ENCODE results near the gene GLIS1.

Gene GLIS1

DNA sequence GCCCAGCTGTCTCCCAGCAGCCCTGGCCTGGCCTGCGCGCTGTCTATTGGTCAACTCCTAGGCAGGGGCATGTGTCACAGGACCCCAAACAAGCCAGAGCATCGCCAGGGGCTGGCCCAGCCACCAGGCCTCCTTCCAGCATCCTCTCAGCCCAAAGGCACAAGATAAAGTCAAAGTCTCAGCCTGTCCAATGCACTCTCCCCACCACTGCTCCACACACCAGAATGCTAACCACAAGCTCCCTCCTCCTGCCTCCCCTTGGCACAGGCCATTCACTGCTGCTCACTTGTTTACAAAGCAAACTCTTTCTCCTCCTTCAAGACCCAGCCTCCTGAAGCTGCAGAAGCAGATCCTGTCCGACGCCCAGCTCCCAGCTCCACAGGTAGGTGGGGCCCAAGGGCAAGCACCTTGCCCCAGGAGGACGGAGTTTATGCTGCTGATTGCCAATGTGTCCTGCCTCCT, 146.4 kb downstream of the GLIS1 start:
- DNase-seq (ENCODE audit: low spot score) = peak; percentile 59

DNA sequence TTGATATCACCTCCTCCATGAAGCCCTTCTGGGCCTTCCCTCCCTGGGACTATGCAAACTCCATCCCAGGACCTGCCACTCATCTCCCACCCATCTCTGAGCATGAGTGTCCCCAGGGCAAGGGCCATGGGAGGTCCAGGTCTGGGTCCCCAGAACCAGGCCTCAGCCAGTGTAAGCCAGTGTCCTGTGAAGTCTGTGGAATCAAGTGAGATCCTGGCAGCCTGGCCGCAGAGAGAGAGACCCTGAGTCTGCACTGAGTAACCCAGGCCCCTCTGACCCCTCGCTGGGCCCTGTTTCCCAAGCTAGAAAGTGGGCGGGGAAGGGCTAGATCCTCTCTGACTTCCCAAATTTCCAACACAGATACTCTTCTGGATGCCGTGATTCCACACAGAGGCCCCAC, 147.0 kb downstream of the GLIS1 start:
- no peak for DNase-seq (ENCODE audit: low spot score)

DNA sequence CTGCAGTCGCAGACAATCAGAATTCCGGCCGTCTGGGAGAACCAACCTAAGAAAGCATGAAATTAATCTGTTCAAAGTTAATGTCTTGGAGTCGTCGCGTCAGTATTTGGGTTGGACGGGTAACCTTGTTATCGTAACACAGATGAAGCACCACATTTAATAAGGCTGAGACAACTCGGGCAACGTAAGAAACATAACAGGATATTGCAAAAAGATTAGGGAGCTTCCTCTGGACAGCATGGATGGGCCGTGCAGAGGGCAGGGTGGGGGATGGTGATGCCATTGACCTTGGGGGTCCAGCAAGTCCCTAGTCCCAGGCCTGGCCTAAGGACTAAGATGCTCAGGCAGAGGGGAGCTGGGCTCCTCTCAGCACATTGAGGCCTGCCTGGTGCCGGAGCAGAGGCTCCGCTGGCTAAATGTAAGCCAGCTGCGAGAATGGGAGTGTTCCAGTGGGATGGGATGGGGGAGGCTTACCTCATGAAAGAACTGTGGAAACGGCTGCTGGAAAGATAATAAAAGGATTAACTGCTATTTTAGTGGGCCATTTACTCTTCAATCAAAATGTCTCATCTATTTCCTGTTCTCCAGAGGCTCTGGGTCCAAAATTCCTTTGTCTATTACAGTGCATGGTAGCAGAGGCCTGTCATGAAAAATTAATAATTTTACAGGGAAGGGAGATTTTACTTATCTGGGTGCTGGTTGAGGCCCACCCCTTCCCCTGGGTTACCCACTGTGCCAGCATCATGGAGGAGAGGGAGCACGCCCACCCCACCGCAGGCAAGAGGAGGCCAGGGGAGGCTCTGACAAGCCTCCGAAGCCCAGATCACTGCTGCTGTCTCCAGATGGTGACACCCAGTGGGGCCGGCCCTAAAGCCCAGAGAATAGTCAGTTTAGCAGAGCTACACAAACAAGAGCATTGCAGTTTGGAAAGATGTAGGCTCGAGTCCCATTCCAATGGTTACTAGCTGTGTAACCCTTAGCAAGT, 148.1 kb downstream of the GLIS1 start:
- DNase-seq (ENCODE audit: low spot score) = peak; percentile 70

DNA sequence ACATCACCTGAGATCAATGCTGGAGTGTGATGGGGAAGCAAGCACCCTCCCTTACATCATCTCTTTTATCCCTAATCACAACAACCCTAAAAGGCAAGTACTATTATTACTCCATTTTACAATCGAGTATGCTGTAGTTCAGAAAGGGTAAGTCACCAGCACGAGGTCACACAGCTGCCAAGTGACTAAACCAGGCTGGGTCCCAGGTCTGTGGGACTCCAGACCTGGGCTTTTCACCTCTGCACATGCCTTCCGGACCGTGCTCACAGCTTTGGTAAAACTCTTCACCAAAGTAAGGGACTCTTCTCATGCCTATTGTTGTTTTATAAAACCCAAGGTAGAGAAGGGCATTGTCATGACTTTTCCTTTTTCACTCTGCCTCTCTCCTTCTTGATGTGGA, 148.9 kb downstream of the GLIS1 start:
- DNase-seq (ENCODE audit: low spot score) = no peak

DNA sequence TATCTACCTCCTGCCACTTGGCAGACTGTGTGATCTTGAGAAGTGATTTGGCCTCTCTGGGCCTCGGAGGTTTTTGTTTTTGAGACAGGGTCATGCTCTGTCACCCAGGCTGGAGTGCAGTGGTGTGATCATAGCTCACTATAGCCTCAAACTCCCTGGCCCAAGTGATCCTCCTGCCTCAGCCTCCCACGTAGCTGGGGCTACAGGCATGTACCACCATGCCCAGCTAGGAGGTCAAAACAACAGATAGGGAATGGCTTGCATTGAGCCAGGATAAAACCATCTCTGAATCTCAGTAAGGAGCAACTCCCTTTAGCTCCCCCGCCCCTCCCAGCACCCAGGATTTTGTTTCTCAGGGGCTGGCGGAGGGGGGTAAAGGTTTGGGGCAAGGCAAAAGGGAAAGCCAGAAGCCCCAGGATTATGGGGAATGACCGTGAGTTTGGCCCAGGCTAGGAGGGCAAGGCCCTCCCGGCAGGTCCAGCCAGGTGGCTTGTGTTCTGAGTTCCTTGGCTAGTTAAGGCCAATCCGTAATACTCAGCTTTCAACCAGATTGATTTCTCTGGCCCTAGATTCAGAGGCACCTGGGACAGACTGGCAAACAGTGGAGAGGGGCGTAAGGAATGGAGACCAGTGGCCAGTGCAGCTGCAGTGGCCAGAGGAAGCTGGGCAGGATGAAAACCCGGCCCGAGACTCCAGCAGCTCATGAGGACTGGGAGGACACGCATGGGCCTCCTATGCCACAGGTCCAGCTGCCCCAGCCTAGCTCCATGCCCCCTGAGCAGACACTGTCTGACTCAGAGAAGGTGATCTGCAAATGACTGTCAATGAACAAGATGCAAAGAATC, 149.7 kb downstream of the GLIS1 start:
- DNase-seq (ENCODE audit: low spot score) = no peak

DNA sequence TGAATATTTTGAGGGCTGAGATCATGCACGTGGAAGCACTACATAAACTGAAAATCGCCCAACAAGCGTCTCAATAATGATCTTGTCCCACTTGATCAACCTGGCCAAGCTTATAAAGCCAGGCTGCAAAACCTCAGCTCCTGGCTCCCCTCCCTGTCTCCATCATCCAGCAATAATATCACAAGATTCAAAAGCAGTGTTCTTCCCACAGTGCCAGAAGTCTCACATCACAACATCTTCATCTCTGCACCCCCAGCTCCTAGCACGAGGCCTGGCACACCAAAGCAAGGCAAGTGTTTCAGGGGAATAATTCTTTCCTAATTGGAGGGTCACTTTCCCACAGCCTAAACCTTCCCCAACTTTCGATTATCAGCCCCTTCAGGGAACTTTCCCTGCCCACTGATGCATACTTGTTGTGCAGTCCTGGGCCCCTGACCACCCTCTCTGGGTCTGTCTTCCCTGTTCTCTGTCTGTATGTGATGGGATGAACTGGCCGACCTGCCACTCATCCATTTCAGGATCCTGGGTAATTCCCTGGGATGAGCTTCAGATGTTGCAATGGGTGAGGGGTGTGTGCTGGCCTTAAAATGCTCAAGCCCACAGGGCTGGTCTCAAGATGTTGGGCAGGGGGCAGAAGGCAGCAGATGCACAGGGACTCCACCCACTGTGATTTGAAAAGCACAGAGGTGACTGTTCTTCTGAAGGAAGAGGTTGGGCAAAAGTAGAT, 150.7 kb downstream of the GLIS1 start:
- DNase-seq (ENCODE audit: low spot score) = no peak

DNA sequence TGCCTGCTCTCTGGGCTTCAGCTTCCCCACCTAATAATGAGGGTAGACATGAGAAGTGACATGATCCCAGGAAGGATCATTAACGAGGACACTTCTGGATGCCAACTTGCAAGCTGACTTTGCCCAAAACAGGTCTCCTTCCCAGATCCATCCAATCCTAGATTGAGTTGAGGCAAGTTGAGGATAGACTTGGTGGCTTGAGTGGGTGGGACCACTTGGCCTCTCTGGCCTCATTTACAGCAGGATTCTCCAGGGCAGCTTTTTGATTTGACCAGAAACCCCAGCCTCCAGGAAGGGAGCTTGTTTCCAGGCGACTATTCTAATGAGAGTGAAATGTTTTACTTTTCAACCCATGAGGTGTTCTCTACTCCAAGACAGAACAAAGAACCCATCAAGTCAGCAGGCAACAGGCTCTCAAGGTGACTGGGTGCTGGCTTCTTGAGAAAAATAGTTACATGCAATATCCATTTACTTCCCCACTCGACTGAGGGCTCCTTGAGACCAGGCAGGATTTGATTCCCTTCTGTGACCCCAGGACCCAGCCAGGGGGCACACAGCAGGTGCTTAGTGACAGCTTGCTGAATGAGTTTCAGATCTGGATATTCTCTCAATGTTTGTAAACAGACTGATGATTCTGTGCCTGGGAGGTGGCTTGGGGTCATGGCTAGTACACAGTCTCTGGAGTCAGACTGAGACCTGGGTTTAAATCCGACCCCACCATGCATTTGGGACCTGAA, 151.5 kb downstream of the GLIS1 start:
- DNase-seq (ENCODE audit: low spot score) = no peak

DNA sequence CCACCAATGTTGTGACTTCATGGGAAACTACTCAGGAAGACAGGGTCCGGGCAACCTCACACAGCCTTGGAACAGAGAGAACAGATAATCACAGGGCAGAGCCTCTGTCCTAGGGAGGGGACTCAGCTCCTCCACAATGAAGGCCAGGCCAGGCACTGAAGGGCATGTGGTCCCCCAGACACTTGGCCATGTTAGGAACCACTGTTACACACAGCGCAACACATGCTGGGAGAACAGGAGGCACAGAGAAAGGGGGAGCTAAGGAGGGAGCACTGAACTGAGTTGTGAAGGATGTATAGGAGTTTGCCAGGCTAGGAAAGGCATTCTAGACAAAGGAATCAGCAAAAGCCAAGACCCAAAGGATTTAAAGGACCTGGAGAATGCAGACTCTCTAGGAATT, 152.2 kb downstream of the GLIS1 start:
- no peak for DNase-seq (ENCODE audit: low spot score)

DNA sequence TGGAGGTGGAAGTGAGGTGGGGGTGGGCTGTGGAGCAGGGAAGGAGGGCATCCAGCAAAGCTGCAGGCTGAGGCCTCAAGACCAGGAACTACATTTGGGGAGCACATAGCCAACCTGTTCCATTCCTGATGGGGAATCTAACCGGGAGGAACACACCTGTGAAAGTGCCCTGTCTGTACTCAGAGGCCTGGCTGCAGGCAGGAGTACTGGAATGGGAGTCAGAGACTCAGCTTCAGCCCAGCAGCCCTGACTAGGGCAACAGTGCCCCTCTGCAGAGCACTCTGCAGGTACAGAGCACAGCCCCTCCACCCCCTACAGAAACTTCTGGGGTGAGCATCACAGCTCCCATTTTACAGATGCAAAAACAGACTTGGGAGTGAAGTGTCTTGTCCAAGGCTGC, 153.4 kb downstream of the GLIS1 start:
- no peak for DNase-seq (ENCODE audit: low spot score)

DNA sequence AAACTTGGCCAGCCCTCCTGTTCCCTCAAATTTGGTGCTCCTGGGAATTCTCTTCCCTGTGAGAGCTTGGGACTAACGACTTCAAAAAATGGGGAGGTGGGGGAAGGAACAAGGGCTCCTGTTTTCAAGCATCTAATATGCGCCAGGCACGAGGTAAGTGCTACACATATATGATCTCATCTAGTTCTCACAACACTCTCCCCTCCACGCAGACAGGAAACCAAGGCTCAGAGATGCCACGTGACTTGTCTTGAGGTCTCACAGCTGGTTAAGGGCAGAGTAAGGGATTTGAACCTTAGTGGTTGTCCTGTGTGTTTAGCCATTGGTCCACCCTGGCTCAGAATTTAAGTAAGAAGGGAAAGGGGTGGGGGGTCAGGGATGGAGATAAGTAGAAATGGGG, 153.8 kb downstream of the GLIS1 start:
- DNase-seq (ENCODE audit: low spot score) = no peak

DNA sequence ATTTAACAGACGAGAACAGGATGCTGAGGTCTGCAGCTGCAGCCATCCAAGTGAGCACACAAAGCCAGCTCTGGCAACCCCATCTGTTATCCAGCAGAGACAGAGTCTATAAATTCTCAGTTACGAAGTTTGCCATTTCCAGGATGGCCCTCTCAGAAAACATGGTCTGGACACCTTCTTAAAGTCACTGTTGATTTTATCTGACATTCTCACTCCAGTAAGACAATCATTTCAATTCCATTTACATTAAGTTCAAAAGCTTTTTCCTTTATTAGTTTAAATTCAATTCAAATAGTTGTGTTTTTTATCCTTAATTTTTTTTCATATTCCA, 154.2 kb downstream of the GLIS1 start:
- DNase-seq (ENCODE audit: low spot score) = no peak

DNA sequence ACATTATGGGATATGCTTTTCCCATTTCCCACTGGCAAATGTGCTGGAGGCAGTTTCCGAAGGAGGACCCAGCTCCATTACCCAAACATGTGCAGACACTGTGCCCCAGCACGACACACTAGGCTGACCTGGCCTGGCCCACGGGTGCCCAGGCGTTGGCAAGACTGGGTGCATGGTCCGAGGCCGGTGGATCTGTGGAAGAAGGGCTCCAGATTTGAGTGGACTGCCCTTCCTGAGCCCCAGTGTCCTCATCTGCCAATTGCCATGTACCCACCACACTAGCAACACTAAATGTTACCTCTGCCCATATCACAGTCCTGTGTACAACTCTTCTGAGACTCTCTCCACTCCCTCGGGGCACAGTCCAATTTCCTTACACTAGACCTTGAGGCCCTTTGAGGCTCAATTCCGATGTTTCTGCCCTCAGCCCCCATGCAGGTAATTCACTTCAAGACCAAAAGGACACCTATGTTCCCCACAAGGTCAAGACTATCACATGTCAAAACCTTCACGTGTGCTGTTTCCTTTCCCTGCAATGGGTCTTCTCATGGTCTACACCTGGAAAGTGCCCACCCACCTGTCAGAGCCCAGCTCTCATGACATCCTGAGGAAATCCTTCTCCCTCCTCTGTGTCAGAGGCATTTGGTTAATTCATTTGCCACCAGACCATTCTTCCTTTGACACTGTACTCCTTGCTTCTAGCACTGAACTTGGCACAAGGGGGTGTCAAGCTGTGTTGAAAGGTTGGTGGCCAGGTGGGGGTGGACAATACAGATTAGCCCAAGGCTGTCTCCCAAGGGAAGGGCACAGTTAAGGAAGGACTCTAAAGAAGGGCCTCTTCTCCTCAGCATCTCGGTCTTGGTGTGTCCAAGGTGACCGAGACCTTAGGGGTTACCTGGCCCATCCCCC, 154.8 kb downstream of the GLIS1 start:
- DNase-seq (ENCODE audit: low spot score) = no peak

DNA sequence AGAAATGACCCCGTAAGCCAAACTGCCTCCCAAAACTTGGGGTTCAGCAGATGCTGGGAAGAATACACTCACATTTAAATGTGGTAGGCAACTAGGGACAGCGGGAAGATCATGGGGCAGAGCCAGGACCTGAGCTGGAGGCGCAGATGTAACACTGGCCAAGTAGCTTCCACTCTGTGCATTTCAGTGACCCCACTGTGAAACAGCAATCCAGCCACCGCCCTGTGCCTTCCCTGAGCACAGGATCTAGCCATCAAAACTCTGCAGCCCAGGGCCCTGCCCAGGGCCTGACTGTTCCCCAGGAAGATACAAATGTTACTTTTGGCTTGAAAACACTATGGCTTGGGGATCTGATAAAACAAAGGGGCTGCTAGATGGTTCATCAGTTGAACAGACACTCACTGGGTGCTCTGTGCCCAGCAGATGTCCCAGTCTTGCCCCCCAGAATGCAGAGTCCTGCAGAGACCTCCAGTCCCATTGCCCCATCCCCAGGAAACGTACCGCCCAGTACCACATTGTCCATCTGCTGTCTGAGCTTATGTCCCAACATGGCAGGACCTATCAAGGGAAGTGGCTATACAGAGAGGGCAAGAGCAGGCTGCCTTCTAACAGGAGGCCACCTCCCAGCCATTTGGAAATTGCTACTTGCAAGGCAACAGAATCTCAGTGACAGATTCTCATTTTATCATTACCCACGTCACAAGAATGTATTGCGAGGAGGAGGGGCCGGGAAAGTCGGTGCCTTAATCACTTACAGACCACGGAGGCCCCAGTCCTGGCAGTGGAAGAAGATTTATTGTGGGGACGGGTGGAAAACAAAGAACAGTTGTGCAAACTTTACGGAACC, 155.7 kb downstream of the GLIS1 start:
- peak; percentile 62 for DNase-seq (ENCODE audit: low spot score)

DNA sequence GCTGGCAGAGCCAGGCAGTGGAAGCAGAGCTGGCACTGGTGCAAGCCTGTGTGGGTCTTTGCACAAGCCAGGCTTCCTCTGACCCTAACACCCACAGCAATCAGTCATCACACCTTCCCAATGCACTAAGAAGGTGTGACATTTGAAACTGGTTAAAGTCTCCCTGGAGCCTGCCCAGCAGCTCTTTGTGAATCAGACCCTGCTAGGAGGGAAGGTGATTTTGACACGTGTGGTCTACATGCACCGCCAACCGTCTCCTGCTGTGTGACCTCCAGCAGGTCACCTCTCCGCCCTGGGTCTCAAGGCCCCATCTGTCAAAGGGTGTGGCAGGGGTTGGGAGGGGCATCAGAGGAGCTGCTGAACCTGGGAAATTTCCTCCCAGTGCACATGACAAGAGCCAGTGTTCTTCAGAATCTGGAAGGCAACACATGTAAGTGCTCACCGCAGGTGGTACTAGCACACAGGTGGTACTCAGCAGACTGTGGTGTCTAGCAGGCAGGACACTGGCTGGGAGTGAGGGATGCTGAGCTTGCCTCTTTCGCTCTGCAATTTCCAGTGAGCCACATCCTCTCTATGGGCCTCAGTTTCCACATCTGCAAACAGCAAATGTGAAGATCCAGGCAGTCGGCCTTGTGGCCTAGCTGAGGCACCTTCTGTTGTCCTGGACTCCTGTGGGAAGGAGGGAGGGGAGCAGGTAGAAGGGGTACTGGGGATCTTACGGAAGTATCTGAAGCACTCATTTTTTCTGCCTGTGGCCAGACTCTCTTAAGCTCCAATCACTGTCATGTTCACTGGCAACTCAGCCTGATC, 156.5 kb downstream of the GLIS1 start:
- no peak for DNase-seq (ENCODE audit: low spot score)

DNA sequence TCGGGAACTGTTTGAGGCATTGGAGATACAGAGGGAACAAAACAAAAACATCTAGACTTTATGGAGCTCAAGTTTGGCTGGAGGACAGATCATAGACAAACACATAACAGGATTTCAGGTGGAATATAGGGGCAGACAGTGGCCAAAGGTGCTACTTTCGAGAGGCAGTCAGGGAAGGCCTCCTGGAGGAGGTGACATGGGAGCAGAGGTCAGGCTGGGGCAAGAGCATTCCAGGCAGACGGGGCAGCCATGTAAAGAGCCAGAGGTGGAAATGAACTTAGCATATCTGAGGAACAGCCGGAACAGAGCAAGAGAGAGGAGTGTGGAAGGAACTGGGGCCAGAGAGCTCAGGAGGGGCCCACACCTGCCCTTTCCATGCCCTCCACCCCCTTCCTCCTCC, 157.5 kb downstream of the GLIS1 start:
- no peak for DNase-seq (ENCODE audit: low spot score)

DNA sequence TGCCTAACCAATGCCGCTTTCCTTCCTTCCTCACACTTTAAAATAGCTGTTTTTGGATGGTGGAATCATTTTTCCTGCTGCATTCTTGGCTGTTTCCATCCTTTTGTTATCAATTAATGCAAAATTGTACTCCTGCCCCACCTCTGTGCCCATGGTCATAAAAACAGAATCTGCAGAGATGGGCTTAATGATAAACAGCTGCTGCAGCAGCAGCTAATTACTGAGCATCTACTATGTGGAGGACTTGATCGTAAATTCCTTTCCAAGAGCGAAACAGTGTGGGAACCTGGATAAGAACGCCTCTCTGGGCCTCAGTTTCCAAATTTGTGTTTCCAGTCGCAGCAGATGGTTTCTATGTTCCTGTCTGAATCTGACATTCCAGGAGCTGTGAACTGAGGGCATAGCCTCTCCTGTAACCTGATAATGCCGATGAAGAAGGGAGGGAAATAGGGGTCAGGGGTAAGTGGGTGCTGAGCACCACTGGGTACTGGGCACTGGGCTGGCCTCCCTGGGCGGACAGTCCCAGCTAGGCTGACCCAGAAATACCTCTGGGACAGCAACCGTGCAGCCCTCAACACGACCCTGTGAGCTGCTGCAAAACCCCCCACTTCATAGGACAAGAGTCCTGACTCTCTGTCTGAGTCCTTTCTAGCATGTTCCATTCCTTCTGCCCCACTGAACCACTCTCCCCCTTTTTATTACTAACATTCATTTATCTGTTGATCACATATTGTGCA, 158.1 kb downstream of the GLIS1 start:
- no peak for DNase-seq (ENCODE audit: low spot score)

DNA sequence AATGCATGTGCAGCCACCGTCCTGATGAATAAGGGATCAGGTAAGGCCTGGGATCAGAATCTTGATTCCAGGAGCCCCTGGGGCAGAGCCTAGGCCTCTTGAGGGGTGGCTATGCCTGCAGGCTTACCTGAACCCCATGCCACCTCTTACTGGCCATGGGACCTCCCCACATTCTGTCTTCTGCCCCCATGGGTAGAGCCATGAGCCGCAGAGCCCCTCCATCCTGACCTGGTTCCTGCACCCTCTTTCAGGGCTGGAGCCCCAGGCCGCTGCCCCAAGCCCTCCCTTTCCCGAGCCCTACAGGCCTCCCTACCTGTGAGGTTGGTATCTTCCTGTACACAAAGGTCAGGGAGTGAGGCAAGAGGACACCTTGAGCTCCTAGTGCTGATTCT, 159.0 kb downstream of the GLIS1 start:
- DNase-seq (ENCODE audit: low spot score) = no peak
